HG03039 (cell line): ENCODE results near the gene ECI1.
"Not testable (repeated sequence)": the region's sequence is repeated elsewhere in the genome, so short reads cannot be mapped to it uniquely, and the experiment has no call there.

Source experiments
- ATAC-seq: cut with Tn5 transposase; IDR thresholded peaks from one replicate; pipeline ENCODE4 v1.9.1; 2021; ENCODE audit warnings: mild to moderate bottlenecking, moderate library complexity; ENCODE audit not compliant: unreplicated experiment

Gene ECI1

GRCh38 chr16:2257726-2258125 lies 6.3 kb upstream of the ECI1 start:
- no peak for ATAC-seq

GRCh38 chr16:2256531-2257140 lies 5.2 kb upstream of the ECI1 start:
- ATAC-seq = no peak

- ATAC-seq = no peak
Observed at GRCh38 chr16:2253293-2253692, 1.9 kb upstream of the ECI1 start.

DNA sequence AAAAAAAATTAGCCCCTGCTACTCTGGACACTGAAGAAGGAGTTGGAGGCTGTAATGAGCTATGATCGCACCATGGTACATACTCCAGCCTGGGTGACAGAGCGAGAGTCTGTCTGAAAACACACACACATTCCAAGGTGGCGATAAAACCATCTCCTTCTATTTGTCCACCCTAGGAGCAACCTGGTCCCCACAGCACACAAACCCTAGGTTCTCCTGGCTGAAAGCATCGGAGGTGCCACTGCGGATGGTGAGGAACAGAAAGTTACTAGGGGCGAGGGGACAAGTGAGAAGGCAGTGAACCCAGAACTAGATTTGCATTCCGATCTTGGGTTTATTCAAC lies 1.4 kb upstream of the ECI1 start:
- no peak for ATAC-seq

GRCh38 chr16:2250652-2251295 lies 613 bp downstream of the ECI1 start:
- ATAC-seq = no peak

DNA sequence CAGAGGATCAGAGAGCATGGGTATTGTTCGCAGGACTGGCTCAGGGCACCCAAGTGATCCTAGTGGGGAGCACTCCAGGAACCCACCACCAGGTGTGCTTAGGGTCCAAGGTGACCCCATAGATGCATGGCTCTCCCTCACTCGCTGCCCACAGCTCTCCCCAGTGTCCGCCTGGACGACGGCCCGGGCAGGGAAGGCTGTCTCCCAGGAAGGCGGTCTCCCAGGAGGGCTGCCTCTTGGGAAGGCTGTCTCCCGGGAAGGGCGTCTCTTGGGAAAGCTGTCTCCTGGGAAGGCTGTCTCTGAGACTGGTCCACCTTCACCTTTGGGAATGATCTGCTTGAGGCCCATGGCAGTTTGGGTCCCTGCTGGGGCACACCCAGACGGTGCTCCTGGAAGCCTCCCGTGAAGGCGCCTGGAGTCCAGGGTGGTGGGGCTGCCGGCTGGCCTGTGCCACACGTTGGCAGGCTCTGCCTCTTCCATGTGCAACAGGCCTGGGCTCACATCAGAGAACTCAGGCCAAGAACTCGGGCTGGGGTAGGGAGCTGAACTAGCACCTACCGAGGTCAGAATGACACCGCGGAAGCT lies 5.0 kb downstream of the ECI1 start:
- no peak for ATAC-seq

GRCh38 chr16:2244926-2245795 lies 6.2 kb downstream of the ECI1 start:
- ATAC-seq = no peak

- no peak for ATAC-seq
Observed at GRCh38 chr16:2244301-2244700, 7.1 kb downstream of the ECI1 start.

- ATAC-seq = no peak
Observed at GRCh38 chr16:2243781-2244180, 7.6 kb downstream of the ECI1 start.

GRCh38 chr16:2243031-2243528 lies 8.3 kb downstream of the ECI1 start:
- no peak for ATAC-seq

GRCh38 chr16:2242598-2242997 lies 8.8 kb downstream of the ECI1 start:
- ATAC-seq = no peak

- ATAC-seq = not testable (repeated sequence)
Observed at GRCh38 chr16:2240331-2240730, 11.1 kb downstream of the ECI1 start.

DNA sequence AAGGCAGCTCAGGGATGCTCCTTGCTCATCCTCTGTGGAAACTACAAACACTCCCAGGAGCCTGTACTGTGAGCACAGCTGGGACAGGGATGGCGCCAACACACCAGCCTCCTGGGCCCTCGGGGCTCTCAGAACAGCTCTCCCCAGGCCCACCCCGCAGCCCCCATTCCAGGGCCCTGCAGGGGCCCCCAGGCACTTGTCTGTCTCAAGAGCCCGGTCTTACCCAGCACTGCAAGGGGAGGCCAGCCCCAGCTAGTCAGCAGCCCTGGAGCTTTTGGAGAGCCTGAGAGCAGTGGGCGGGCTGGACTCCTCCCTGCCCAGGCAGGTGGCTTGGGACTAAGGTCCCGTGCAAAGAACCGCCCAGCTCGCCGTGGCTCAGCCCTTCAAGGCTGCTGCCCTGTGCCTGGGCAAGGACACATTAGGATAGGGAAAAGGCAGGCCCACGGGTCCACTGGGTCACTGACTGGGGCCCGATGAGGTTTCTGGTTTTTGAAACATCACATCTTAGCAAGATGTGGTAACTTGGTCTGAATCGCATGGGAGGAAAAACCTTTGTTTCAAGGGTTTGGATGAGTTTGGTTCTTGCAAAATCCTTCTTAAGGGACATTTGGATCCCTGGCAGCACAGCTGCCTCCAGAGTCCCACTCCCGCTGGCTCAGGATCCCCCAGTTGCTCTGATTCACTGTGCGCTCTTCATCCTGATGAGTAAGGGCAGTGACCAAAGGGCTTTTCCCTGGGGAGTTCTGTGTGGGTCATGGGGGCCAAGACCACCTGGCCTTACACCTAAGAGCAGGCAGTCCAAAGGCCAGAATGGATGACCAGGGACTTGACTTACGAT lies 12.3 kb downstream of the ECI1 start:
- ATAC-seq = no peak

GRCh38 chr16:2238150-2238837 lies 13.1 kb downstream of the ECI1 start:
- no peak for ATAC-seq

DNA sequence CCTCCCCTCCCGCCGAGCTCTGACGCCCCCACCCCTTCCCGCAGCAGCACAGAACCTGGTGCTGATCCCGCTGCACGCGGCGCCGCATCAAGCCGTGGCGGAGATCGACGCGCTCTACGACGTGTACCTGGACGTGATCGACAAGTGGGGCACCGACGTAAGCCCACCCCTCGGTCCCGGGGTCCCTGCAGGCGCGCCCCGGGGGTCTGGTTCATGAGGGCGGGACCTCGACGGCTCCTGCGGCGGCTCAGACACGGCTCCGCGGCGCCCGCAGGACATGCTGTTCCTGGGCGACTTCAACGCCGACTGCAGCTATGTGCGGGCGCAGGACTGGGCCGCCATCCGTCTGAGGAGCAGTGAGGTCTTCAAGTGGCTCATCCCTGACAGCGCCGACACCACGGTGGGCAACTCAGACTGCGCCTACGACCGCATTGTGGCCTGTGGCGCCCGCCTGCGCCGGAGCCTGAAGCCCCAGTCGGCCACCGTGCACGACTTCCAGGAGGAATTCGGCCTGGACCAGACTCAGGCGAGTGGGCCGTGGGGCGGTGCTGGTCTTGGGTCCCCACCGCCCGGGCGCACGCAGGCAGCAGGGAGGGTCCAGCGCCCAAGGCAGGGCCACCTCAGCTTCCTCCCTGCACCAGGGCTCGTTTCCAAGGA lies 13.8 kb downstream of the ECI1 start:
- no peak for ATAC-seq

- no peak for ATAC-seq
Observed at GRCh38 chr16:2237102-2237482, 14.3 kb downstream of the ECI1 start.

GRCh38 chr16:2236337-2237101 lies 14.9 kb downstream of the ECI1 start, which contains the start of gene DNASE1L2:
Gene DNASE1L2, plus strand, starts transcription at chr16:2236444. Its CDS starts 373 bp downstream, at chr16:2236817.
- no peak for ATAC-seq

DNA sequence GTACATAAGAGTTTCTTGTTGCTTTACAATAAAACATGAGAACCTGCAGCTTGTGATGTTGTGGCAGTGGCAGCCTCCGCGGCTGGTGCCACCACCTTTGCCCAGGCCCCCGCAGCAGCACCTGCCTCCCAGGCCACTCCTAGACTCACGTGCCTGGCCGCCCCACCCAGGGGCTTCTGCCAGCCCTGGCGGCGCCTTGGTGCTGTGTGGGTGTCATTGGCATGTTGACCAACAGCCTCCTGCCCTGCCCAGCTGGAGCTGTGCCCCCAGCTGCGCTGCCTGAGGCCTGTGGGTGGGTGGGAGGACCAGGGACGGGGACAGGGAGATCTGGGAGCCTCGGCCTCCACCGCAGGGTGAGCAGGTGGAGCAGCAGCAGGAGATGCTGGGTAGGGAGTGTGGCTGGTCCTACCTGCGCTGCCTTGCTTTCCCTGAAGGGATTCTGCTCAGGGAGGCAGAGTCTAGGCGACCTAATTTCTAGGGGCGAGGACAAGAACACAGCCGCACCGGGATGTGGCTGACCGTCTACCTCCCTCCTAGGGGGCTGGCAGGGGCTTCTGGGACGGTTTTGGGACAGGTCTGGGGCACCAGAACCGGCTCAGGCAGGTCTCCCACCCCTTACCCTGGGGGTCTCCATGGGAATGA lies 15.6 kb downstream of the ECI1 start:
- no peak for ATAC-seq
